Caco-2 (cell line): ENCODE results near the gene STPG3. TPM values are rescaled to one million over a fixed set of nuclear protein-coding genes. Genes with fewer than 3 reads are reported as not detected.

Experiments used
- BruUV-seq: library from RNA; stranded (reverse); fragments of 400-500 nt; replicated peaks from 2 replicates; lab custom pipeline; 2021; lab: Mats Ljungman, UMichigan
- CTCF ChIA-PET: fragments of 300-600 bp; sonication (Branson Sonifier 250); formaldehyde crosslinking; loops from one replicate; lab custom pipeline; 2022; ENCODE audit warnings: antibody characterized with exemption; lab: Charles Lee
- POLR2A ChIA-PET: fragments of 300-600 bp; sonication (Branson Sonifier 250); formaldehyde crosslinking; loops from one replicate; lab custom pipeline; 2022; ENCODE audit warnings: antibody characterized with exemption; lab: Charles Lee
- DNase-seq, 2 experiments: peaks; one replicate each; pipeline versions ENCODE4 v3.0.0 to v3.0.0-alpha.2; 2020 to 2022
- H3K27me3 ChIP-seq: replicated peaks from 2 replicates; pipeline ENCODE4 v1.6.0; 2011; ENCODE audit warnings: low read length; ENCODE audit not compliant: control insufficient read depth, insufficient read depth
- H3K36me3 ChIP-seq: 2 replicates; pipeline ENCODE4 v1.5.1; 2011; ENCODE audit warnings: low read length; ENCODE audit not compliant: control insufficient read depth, insufficient read depth
- H3K4me1 ChIP-seq: fragments of 250-450 bp; sonication (Bioruptor Pico); 2 replicates; pipeline ENCODE4 v1.5.1; 2020; ENCODE audit warnings: mild to moderate bottlenecking
- H3K4me3 ChIP-seq: 2 replicates; pipeline ENCODE4 v1.5.1; 2011; ENCODE audit warnings: low read depth, mild to moderate bottlenecking, control low read depth, low read length
- H3K9me3 ChIP-seq: fragments of 250-450 bp; sonication (Bioruptor Pico); 2 replicates; pipeline ENCODE4 v1.5.1; 2020; ENCODE audit warnings: mild to moderate bottlenecking, moderate library complexity
- H3K27ac Mint-ChIP-seq: one replicate; pipeline ENCODE4 v1.8.0; 2022; ENCODE audit warnings: mixed read lengths; ENCODE audit not compliant: unreplicated experiment
- H3K27me3 Mint-ChIP-seq: one replicate; pipeline ENCODE4 v1.8.0; 2022; ENCODE audit warnings: mixed read lengths; ENCODE audit not compliant: insufficient read depth, unreplicated experiment
- H3K36me3 Mint-ChIP-seq: one replicate; pipeline ENCODE4 v1.8.0; 2022; ENCODE audit warnings: mild to moderate bottlenecking, mixed read lengths; ENCODE audit not compliant: insufficient read depth, unreplicated experiment
- H3K4me1 Mint-ChIP-seq: one replicate; pipeline ENCODE4 v1.8.0; 2022; ENCODE audit warnings: low read depth, mixed read lengths; ENCODE audit not compliant: unreplicated experiment
- H3K4me3 Mint-ChIP-seq: one replicate; pipeline ENCODE4 v1.8.0; 2022; ENCODE audit warnings: mild to moderate bottlenecking, moderate library complexity, mixed read lengths; ENCODE audit not compliant: unreplicated experiment
- H3K9me3 Mint-ChIP-seq: one replicate; pipeline ENCODE4 v1.8.0; 2022; ENCODE audit warnings: mixed read lengths; ENCODE audit not compliant: unreplicated experiment
- CTCF ChIP-seq, 2 experiments: fragments of 200-600 bp in 1 of 2; IDR thresholded peaks; 1 replicate in 1 of 2; 2 replicates in 1 of 2; pipeline versions ENCODE4 v1.5.1 to v1.8.0; 2011 to 2022; ENCODE audit warnings: antibody characterized with exemption in 1 of 2, control low read depth in 1 of 2, inconsistent platforms in 1 of 2, low read depth in 1 of 2, low read length in 1 of 2, mild to moderate bottlenecking in 1 of 2, moderate library complexity in 1 of 2; ENCODE audit not compliant: insufficient read depth in 1 of 2, severe bottlenecking in 1 of 2, unreplicated experiment in 1 of 2
- intact Hi-C: fragments of 100-400 bp; cut with micrococcal nuclease; formaldehyde crosslinking; loops from one replicate; pipeline ENCODE4 v1.10.0; 2022; ENCODE audit not compliant: unreplicated experiment
- total RNA-seq: library from RNA; stranded (reverse); gene quantifications from 2 replicates; pipeline ENCODE4 v1.2.3, GENCODE V29; 2022

Gene STPG3
- total RNA-seq, 1 experiment from 2014 or later, result not detected

GRCh38 chr9:137230705-137231371 is 20.2 kb upstream of the STPG3 start, which contains the start of gene SLC34A3:
TSS of gene SLC34A3 (plus strand) at chr9:137230901. CDS start at chr9:137231703, 802 bp downstream.
- no peak within 1 kb of the TSS for H3K27ac Mint-ChIP-seq
- no peak for DNase-seq
- peaks cover 19% of the 10 kb centered on the region for H3K4me1 Mint-ChIP-seq
- Histone ChIP-seq H3K4me3 (no peak within 1 kb of the TSS), H3K27me3 (no peaks in the 10 kb centered on the region), H3K4me1 (peaks cover 42% of the 10 kb centered on the region), H3K9me3 (no peaks in the 10 kb centered on the region), H3K36me3 (no peaks in the 10 kb centered on the region)
- H3K27me3 Mint-ChIP-seq, result no peaks in the 10 kb centered on the region
- H3K4me3 Mint-ChIP-seq, result no peak within 1 kb of the TSS
- TF ChIP-seq CTCF (IDR thresholded peaks at IDR 0.05; ENCODE audit: insufficient read depth in 1 of 2, low read depth in 1 of 2, low read length in 1 of 2, severe bottlenecking in 1 of 2, unreplicated experiment in 1 of 2), result no peak
- CTCF ChIA-PET, result interaction anchor here (0.6 to 1.0 kb wide), 2 partner anchors 41 to 117 kb away, joined by 3 to 4 read pairs; no protein-coding TSS in a partner anchor
- H3K36me3 Mint-ChIP-seq, result peaks cover 14% of the 10 kb centered on the region
- H3K9me3 Mint-ChIP-seq, result no peaks in the 10 kb centered on the region
- POLR2A ChIA-PET, result interaction anchor here (0.6 kb wide), 1 partner anchor 7 kb away, joined by 7 read pairs; no protein-coding TSS in a partner anchor
- intact Hi-C loops, result no loop called here
- BruUV-seq, result no TSS peak

DNA sequence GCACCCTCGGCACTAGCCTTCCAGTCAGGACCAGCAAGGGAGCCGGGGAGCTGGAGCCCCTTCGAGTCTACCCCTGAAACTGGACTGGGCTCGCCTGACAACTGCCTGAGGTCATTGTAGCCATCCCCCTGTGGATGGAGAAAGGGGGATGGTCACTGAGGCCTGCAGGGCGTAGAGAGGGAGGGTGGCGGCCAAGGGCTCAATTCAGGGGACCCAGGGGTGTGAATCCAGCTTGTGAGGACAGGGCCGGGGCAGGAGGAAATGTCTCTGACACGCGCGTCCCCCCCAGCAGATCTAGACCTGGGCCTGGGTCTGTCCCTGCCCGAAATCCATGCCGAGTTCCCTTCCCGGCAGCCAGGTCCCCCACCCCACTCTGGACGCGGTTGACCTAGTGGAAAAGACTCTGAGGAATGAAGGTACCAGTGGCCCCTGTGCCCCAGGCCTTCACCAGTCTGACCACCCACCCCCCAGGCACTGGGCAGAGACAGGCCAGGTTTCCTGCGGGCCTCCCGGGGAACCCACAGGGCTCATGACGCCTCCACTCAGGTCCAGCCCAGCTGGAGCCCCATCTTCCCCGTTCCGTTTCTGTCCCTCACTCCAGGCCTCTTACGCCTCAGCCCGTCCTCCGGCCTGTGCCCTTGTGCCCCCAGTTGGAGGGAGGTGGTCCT is 19.6 kb upstream of the STPG3 start:
- Mint-ChIP-seq H3K27me3 (no peaks in the 10 kb centered on the region), H3K36me3 (peaks cover 14% of the 10 kb centered on the region), H3K4me1 (peaks cover 15% of the 10 kb centered on the region), H3K9me3 (no peaks in the 10 kb centered on the region), H3K4me3 (no peak overlapping the region), H3K27ac (no peak overlapping the region)
- BruUV-seq, result no TSS peak
- Histone ChIP-seq H3K9me3 (no peaks in the 10 kb centered on the region), H3K4me1 (peaks cover 44% of the 10 kb centered on the region), H3K36me3 (no peaks in the 10 kb centered on the region), H3K4me3 (no peak overlapping the region), H3K27me3 (no peaks in the 10 kb centered on the region)
- DNase-seq, result no peak
- no peak for TF ChIP-seq CTCF (IDR thresholded peaks at IDR 0.05; ENCODE audit: insufficient read depth in 1 of 2, low read depth in 1 of 2, low read length in 1 of 2, severe bottlenecking in 1 of 2, unreplicated experiment in 1 of 2)
- ChIA-PET POLR2A (interaction anchor here (0.6 kb wide), 1 partner anchor 8 kb away, joined by 7 read pairs; no protein-coding TSS in a partner anchor), CTCF (interaction anchor here (0.6 to 1.0 kb wide), 2 partner anchors 42 to 118 kb away, joined by 3 to 4 read pairs; no protein-coding TSS in a partner anchor)
- intact Hi-C loops, result no loop called here

- H3K9me3 Mint-ChIP-seq, result no peaks in the 10 kb centered on the region
- H3K27me3 Mint-ChIP-seq, result no peaks in the 10 kb centered on the region
- H3K4me1 Mint-ChIP-seq, result peaks cover 13% of the 10 kb centered on the region
- H3K4me1 ChIP-seq, result peaks cover 44% of the 10 kb centered on the region
- peaks cover 14% of the 10 kb centered on the region for H3K36me3 Mint-ChIP-seq
- POLR2A ChIA-PET, result no interaction called here
- no peak for TF ChIP-seq CTCF (IDR thresholded peaks at IDR 0.05; ENCODE audit: insufficient read depth in 1 of 2, low read depth in 1 of 2, low read length in 1 of 2, severe bottlenecking in 1 of 2, unreplicated experiment in 1 of 2)
- no peaks in the 10 kb centered on the region for H3K27me3 ChIP-seq
- H3K4me3 ChIP-seq, result no peak overlapping the region
- BruUV-seq, result no TSS peak
- intact Hi-C loops, result no loop called here
- CTCF ChIA-PET, result interaction anchor here (0.6 kb wide), 1 partner anchor 244 kb away, joined by 3 read pairs; no protein-coding TSS in a partner anchor
- DNase-seq, result no peak
- no peaks in the 10 kb centered on the region for H3K9me3 ChIP-seq
- no peak overlapping the region for H3K27ac Mint-ChIP-seq
- H3K4me3 Mint-ChIP-seq, result no peak overlapping the region
- H3K36me3 ChIP-seq, result no peaks in the 10 kb centered on the region
These were observed 19.0 kb upstream of the STPG3 start for GRCh38 chr9:137232101-137232500.
